C4-2B (cell line): ENCODE data around the gene TMEM9.

Experiments
- ZFX ChIP-seq: fragments of 450-650 bp; IDR thresholded peaks from 2 replicates; pipeline ENCODE4 v1.6.1; 2017
- TF ChIP-seq, protein P1 (sequence below): fragments of 450-650 bp; conservative IDR thresholded peaks from 2 replicates; pipeline ENCODE4 v1.5.1; 2017; ENCODE audit warnings: mild to moderate bottlenecking

DNA sequence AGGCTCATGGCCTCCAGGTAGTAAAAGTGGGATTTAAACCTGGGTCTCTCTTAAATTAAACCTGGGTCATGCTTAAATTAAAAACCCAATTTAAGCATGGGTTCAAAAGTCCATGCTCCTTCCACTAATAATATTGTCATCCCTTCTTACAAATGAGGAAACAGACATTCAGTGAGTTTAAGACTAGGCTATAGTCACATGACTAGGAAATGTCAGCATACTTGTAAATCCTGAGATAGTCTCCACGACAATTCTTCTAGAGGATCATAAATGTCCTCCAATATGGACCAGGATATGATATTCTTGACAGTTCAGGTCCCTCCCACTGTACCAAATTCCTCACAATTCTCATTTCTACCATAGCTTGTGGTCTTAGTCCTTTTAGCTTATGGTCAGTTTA, 25.9 kb upstream of the TMEM9 start:
- TF ChIP-seq, protein P1, sequence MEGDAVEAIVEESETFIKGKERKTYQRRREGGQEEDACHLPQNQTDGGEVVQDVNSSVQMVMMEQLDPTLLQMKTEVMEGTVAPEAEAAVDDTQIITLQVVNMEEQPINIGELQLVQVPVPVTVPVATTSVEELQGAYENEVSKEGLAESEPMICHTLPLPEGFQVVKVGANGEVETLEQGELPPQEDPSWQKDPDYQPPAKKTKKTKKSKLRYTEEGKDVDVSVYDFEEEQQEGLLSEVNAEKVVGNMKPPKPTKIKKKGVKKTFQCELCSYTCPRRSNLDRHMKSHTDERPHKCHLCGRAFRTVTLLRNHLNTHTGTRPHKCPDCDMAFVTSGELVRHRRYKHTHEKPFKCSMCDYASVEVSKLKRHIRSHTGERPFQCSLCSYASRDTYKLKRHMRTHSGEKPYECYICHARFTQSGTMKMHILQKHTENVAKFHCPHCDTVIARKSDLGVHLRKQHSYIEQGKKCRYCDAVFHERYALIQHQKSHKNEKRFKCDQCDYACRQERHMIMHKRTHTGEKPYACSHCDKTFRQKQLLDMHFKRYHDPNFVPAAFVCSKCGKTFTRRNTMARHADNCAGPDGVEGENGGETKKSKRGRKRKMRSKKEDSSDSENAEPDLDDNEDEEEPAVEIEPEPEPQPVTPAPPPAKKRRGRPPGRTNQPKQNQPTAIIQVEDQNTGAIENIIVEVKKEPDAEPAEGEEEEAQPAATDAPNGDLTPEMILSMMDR: no peak
- TF ChIP-seq ZFX: no peak
